Activated T-helper 2 cell treated with anti-CD3 and anti-CD28 coated beads, Interferon-gamma antibody, Interleukin-2, Interleukin-4, amounts not matched to agents 10 μg/mL and 5 μg/mL and 100 μg/mL, durations not matched to agents 14 hours and 24 hours and 36 hours (primary cell): ENCODE results near the gene OR10G8. TPM values are rescaled to one million over a fixed set of nuclear protein-coding genes. Genes with fewer than 3 reads are reported as not detected.

ENCODE experiments used
- total RNA-seq: library from RNA; stranded (reverse); gene quantifications from 2 replicates; pipeline ENCODE4 v1.2.3, GENCODE V29; 2022

The OR10G8 gene
- total RNA-seq, 1 donor from 2014 or later, result not detected

Other genes with a start within 250 kb of the OR10G8 start
- gene OR6M1, start 220.4 kb upstream of the OR10G8 start, total RNA-seq, result not detected in 2 replicates
- not detected in 2 replicates for gene TMEM225, start 141.1 kb upstream of the OR10G8 start, total RNA-seq
- not detected in 2 replicates for gene OR8D4, start 124.6 kb upstream of the OR10G8 start, total RNA-seq
- gene OR4D5, start 87.2 kb upstream of the OR10G8 start, total RNA-seq, result not detected in 2 replicates
- gene OR6T1, start 83.0 kb upstream of the OR10G8 start, total RNA-seq, result not detected in 2 replicates
- gene OR10S1, start 49.0 kb upstream of the OR10G8 start, total RNA-seq, result not detected in 2 replicates
- gene OR10G6, start 31.6 kb upstream of the OR10G8 start, total RNA-seq, result not detected in 2 replicates
- not detected in 2 replicates for gene OR10G4, start 13.8 kb upstream of the OR10G8 start, total RNA-seq
- gene OR10G9, start 3.8 kb upstream of the OR10G8 start, total RNA-seq, result not detected in 2 replicates
- gene OR10G7, start 14.5 kb downstream of the OR10G8 start, total RNA-seq, result not detected in 2 replicates
- gene VWA5A, start 88.7 kb downstream of the OR10G8 start, total RNA-seq, result 4.6 TPM in 2 replicates
- gene OR10D3, start 156.5 kb downstream of the OR10G8 start, total RNA-seq, result not detected in 2 replicates
- not detected in 2 replicates for gene OR8G1, start 214.3 kb downstream of the OR10G8 start, total RNA-seq
- not detected in 2 replicates for gene OR8G5, start 229.6 kb downstream of the OR10G8 start, total RNA-seq